ENCODE measurements around the gene TMEM147. TPM values are rescaled to one million over a fixed set of nuclear protein-coding genes. Genes with fewer than 3 reads are reported as not detected.

The TMEM147 gene
- total RNA-seq, 1 donor from 2014 or later, result 86.3 TPM

DNA sequence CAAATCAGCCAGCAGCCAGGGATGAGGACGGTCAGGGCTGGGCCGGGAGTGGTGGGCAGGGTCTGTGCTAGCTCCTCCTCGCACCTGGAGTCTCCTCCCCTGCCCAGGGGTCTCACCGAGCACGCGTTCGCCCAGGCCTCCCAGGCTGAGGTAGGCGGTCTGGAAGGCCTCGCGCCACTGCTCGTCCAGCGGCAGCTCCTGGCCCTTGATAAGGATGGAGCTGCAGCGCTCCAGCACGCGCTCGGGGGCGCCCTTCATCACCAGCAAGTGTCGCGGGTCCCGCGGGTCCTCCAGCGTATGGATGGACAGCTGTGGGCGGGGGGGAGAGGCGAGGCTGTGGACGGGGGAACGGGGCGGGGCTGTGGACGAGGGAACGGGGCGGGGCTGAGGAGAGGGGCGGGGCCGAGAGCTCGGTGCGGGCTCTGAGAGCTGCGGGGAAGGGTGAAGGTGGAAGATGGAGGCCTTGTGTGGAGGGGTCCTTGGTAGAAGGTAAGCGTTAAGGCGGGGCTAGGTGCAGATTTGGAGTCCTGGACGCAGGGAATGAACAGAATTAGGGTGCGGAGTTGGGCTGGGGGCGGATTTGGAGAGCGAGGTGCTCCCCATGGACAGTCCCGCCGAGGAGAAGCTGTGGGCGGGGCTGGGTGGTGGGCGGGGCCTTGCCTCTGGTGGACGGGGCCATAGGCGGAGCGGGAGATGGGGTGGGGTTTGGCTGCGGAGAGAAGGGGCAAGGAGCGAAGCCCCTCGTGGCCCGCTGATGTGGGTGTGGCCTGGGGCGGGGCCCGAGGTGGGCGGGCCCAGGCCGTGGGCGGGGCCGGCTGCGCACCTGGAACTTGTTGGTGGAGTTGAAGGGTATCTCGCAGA is 12.3 kb downstream of the TMEM147 start:
- peaks cover 41% of the 10 kb centered on the region for H3K27me3 Mint-ChIP-seq (ENCODE audit: low read depth)
- H3K27ac Mint-ChIP-seq (ENCODE audit: unreplicated experiment), result no peak overlapping the region
- H3K36me3 Mint-ChIP-seq (ENCODE audit: low read depth), result no peaks in the 10 kb centered on the region
- TF ChIP-seq CTCF (IDR thresholded peaks at IDR 0.05), result peak; percentile 25
- peaks cover 4% of the 10 kb centered on the region for H3K4me1 Mint-ChIP-seq (ENCODE audit: low read depth)
- peak overlapping the region; percentile 76 for H3K4me3 Mint-ChIP-seq (ENCODE audit: unreplicated experiment)
- H3K9me3 Mint-ChIP-seq (ENCODE audit: low read depth), result no peaks in the 10 kb centered on the region
- DNase-seq (ENCODE audit: low spot score), result peak; percentile 81

DNA sequence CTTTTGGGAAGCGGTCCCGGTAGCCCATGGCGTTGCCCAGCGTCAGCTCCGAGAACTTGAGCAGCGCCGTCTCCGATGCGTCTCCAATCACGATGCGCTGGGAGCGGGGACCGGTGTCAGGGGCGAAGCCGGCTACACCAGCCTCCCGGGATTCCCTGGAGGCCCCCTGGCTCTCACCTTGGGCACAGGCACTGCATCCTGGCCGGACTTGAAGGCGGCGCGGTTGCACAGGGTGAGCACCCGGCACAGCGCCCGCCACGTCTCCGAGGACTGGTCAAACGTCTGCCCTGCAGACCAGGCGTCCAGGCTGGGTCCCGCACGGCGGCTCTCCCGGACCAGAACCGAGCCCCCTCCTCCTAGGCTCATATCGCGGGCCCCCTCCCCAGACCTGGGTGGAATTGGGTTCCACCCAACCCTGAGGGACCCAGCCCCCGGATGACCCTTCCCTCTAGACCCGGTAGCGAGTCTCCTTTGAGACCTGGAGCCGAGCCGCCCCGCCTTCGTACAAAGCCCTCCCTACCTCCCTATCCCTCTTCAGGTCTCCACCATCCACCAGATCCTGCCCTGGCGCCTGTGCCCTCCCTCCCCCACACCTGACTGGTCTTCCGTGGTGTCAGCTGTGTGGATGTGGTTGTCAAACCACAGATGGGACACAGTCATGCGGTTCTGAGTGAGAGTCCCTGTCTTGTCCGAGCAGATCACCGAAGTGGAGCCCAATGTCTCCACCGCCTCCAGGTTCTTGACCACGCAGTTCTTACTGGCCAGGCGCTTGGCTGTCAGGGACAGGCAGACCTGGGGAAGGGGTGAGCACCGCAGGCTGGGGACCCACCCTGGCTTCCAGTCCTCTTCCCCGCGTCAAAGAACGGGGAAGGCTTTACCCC is 13.2 kb downstream of the TMEM147 start:
- peaks cover 4% of the 10 kb centered on the region for H3K4me1 Mint-ChIP-seq (ENCODE audit: low read depth)
- no peaks in the 10 kb centered on the region for H3K9me3 Mint-ChIP-seq (ENCODE audit: low read depth)
- TF ChIP-seq CTCF (IDR thresholded peaks at IDR 0.05), result no peak
- peaks cover 41% of the 10 kb centered on the region for H3K27me3 Mint-ChIP-seq (ENCODE audit: low read depth)
- H3K4me3 Mint-ChIP-seq (ENCODE audit: unreplicated experiment), result peak overlapping the region; percentile 76
- H3K27ac Mint-ChIP-seq (ENCODE audit: unreplicated experiment), result no peak overlapping the region
- peak; percentile 74 for DNase-seq (ENCODE audit: low spot score)
- H3K36me3 Mint-ChIP-seq (ENCODE audit: low read depth), result no peaks in the 10 kb centered on the region

DNA sequence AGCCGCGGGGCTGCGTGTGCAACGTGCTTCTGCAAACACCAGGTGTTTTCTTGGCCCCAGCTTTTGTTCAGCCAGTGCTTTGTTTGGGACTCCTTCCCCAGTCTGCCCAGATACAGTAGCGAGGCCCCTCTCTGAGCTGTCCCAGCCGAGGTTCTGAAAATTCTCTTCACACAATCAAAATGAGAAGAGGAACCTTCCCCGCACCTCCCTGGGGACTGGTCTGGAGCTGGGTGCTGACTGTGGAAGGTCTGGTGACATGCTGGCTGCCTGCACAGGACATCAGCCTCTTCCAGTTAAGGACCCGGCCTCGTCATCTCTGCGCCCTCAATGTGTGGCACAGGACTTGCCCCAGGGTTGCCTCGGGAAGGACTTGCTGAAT is 13.8 kb downstream of the TMEM147 start:
- H3K9me3 Mint-ChIP-seq (ENCODE audit: low read depth), result no peaks in the 10 kb centered on the region
- no peak for TF ChIP-seq CTCF (IDR thresholded peaks at IDR 0.05)
- H3K27me3 Mint-ChIP-seq (ENCODE audit: low read depth), result peaks cover 41% of the 10 kb centered on the region
- no peak overlapping the region for H3K4me3 Mint-ChIP-seq (ENCODE audit: unreplicated experiment)
- H3K36me3 Mint-ChIP-seq (ENCODE audit: low read depth), result no peaks in the 10 kb centered on the region
- DNase-seq (ENCODE audit: low spot score), result no peak
- H3K4me1 Mint-ChIP-seq (ENCODE audit: low read depth), result peaks cover 4% of the 10 kb centered on the region
- H3K27ac Mint-ChIP-seq (ENCODE audit: unreplicated experiment), result no peak overlapping the region

- TF ChIP-seq CTCF (IDR thresholded peaks at IDR 0.05), result no peak
- Mint-ChIP-seq H3K9me3 (ENCODE audit: low read depth) (no peaks in the 10 kb centered on the region), H3K27me3 (ENCODE audit: low read depth) (peaks cover 41% of the 10 kb centered on the region), H3K27ac (ENCODE audit: unreplicated experiment) (no peak overlapping the region), H3K36me3 (ENCODE audit: low read depth) (no peaks in the 10 kb centered on the region), H3K4me1 (ENCODE audit: low read depth) (peaks cover 4% of the 10 kb centered on the region), H3K4me3 (ENCODE audit: unreplicated experiment) (no peak overlapping the region)
- DNase-seq (ENCODE audit: low spot score), result no peak
Observed at GRCh38 chr19:35559781-35560180, 14.4 kb downstream of the TMEM147 start.

- H3K4me3 Mint-ChIP-seq (ENCODE audit: unreplicated experiment), result no peak overlapping the region
- TF ChIP-seq CTCF (IDR thresholded peaks at IDR 0.05), result no peak
- peaks cover 41% of the 10 kb centered on the region for H3K27me3 Mint-ChIP-seq (ENCODE audit: low read depth)
- no peak overlapping the region for H3K27ac Mint-ChIP-seq (ENCODE audit: unreplicated experiment)
- H3K4me1 Mint-ChIP-seq (ENCODE audit: low read depth), result peaks cover 4% of the 10 kb centered on the region
- no peak for DNase-seq (ENCODE audit: low spot score)
- no peaks in the 10 kb centered on the region for H3K9me3 Mint-ChIP-seq (ENCODE audit: low read depth)
- H3K36me3 Mint-ChIP-seq (ENCODE audit: low read depth), result no peaks in the 10 kb centered on the region
Observed at GRCh38 chr19:35560271-35560670, 14.8 kb downstream of the TMEM147 start.

All from chondrocyte (in vitro differentiated cells).